ENCODE results near the gene TMEM127.

GRCh38 chr2:96238266-96238665, 27.5 kb downstream of the TMEM127 start:
- TF ChIP-seq EZH2phosphoT487 (IDR thresholded peaks at IDR 0.05; ENCODE audit: insufficient read depth, low read depth) (no peak), EZH2 (IDR thresholded peaks at IDR 0.05; ENCODE audit: insufficient read depth, poor library complexity, severe bottlenecking) (no peak)
